HG03060 (cell line): ENCODE results near the gene CATSPER3.

ENCODE experiments used
- ATAC-seq: cut with Tn5 transposase; IDR thresholded peaks from one replicate; pipeline ENCODE4 v1.9.1; 2021; ENCODE audit warnings: low read depth, moderate number of reproducible peaks; ENCODE audit not compliant: unreplicated experiment

The CATSPER3 gene

DNA sequence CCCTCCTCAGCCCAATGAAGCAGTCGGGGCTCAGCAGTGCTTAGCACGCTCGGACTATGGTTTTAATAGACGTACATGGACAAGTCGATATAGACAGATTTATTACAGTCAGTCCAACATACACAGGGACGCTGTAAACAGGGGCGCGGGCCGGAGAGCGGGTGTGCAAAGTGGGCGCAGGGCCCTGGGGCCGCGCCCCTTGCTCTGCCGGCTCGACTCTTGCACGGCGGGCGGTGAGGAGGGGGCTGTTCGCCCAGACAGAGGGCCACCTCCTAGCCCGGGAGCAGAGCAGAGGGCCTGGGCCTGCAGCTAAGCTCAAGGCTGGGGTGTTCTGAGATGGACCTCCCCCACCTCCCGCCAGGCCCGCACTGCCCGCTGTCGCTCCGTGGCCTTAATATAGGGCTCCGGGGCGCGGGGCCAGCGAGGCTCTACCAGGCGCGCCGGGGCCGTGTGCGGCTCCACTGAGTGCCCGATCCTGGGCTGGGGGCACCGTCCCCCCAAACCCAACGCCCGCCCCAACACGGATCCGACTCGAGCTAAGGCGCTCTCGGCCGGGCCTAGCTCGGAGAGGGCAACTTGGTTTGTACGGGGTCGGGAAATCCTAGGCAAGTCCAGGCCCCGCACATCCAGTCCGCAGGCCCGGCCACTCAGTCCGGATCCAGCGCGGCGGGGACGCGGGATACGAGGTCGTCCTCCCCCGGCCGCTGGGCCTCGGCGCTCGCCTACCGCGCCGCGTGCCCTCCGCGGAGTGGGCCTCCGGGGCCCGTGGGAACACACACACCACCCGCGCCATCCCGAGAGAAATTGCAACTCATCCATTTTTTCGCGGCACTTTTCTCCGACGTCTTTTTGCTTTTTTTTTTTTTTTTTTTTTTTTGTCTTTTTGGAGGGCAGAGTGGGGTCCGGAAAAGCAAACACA lies 60.2 kb downstream of the CATSPER3 start:
- no peak for ATAC-seq

GRCh38 chr5:135028791-135029476 lies 61.2 kb downstream of the CATSPER3 start:
- ATAC-seq, result no peak

DNA sequence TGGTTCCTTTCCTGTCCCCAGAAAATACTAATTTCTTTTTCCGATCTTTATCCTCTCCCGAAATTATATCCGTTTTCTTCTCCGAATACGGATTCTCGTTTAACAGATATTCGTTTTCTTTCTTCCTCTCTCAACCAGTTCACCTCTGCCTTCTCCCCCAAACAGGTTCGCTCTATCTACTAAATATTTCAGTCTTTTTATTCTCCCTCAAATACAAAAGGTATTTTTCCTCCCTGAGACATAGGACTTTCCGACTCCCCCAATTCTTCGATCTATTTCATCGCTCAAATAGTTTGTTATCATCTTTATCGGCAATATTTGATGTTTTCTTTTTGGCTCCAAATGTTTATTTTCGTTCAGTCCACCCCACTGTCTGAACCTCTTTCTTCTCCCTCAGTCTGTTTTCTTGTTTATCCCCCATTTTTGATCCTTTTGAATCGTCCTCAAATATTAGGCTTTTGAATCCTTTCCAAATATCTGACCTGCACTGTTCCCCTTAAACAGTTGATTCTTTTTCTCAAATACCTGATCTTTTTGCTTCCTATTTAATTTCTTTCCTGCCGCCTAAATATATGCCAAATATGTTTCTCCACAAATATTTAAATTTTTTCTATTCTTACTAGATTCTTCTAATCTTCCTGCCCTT lies 61.9 kb downstream of the CATSPER3 start:
- no peak for ATAC-seq

DNA sequence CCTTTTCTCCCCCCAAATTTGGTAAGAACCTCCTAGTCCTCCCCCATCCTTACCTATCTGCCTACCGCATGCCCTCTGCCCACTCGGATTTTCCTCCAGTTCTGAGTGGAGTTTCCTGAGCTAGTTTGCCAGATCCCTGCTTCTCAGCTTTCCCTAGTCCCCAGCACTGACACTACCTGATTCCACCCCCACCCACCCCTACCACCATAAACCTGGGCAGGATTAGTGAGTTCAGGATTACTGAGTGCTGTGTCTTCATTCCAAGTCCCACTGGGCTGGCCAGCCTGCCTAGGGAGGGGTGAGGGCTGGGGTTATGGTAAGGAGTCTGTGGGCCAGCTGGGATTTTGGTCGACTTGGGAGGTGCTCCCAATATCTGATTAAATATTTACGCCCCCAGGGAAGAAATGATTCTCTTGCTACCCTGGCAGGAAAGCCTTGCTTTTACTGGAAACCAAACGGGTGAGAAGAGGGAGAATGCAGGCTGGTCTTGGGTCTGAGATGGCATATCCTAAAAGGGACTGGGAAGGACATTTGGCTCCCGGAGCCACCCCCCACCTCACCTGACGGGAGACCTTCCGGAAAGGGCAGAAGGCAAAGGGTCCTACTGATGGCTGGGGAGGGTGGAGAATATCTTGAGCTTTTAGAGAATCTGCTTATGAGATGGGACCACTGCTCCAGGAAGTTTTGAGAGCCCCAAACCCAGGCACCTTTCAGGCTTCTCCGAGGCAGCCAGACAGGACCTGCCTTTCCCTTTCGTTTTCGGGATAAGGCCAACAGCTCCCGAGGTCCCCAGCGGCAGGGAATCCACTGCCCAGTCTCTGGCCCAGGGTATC lies 62.6 kb downstream of the CATSPER3 start:
- ATAC-seq, result no peak

DNA sequence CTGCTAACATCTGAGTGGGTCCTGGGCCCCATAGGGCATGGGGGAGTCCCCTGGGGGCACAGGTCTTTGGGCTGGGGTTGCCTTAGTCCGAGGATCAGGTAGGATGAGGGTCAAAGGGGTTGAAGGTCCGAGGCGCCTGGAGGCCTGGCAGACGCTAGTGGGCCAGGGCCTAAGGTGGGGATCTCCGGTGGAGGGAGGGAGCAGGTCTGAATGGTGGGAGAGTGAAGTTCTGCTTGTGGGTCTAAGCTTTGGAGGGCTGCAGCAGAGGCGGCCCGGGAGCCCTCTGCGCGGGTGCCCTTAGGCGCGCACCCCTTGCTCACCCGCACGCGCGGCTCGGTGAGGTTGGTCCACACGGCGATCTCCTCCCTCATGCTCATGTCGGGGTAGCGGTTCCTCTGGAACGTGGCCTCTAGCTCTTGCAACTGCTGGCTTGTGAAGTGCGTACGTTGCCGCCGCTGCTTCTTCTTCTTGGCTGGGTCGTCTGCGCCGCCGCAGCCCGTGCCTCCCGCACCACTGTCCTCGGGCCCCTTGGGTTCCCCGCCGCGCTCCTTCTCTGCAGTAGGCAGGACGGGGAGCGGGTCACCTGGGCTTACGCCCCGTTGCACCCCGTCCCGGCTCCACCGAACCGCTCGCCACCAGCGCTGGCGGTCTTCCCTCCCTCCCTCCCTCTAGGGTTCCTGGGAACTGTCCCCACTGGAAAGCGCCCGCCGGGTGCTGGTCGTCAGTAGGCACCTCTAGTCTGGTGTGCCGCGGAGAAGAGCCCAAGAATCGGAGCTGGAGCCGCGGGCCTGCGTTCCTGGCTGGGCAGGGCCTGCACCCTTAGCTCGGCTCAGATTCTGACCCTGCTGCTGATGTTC lies 63.5 kb downstream of the CATSPER3 start:
- no peak for ATAC-seq

GRCh38 chr5:135031813-135032694 lies 64.3 kb downstream of the CATSPER3 start:
- no peak for ATAC-seq

DNA sequence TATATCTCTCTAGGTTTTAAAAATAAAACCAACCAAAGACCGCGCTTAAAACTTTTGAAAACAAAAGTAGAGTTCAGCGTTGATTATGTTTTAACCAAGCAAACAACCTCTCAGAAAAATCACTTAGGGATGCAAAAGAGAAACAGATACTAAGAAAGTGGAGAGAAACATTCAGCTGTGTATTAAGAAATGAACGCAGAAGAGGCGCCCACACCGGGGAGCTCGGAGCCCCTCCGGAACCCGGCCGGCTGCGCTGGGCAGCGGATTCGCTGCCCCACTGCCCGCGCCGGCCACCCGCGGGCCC lies 64.9 kb downstream of the CATSPER3 start:
- ATAC-seq, result no peak

- no peak for ATAC-seq
Measured at GRCh38 chr5:135032999-135033861, 65.5 kb downstream of the CATSPER3 start.

GRCh38 chr5:135033901-135034235 lies 66.2 kb downstream of the CATSPER3 start, which contains the start of gene PITX1:
TSS of gene PITX1 (minus strand) at chr5:135034228. CDS start at chr5:135033881, 347 bp downstream.
- ATAC-seq, result no peak

GRCh38 chr5:135034236-135034962 lies 66.7 kb downstream of the CATSPER3 start:
- no peak for ATAC-seq

DNA sequence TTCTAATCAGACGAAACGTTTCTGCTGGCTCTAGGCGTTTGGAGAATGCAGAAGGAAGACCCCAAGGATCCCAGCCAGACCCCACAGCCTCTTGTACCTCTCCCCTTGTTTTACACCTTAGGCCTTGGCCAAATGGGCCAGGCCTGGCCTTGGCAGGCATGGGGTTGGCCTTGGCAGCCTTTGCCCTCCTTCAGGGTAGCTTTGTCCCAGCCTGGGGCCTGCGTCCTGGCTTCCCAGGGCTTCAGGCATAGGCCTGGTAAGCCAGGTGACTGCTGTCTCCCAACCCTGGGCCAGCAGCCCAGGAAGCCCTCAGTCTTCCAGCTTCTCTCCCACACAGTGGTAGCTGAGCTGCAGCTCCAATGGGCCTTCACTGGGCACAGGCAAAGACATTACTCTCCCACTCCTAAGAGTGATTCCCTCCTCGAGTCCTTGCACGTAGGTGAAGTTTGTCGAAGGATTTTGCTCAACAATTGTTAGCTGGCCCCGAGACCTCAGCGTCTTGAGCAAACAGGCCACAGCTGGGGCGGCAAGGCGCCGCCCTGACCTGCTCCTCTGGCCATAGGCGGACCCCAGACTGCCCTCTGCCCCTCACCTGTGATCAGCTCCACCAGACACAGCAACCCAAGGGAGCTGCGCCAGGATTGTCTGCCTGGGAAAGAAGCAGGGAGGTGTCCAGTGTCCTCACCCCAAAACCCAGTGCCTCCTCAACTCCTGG lies 67.4 kb downstream of the CATSPER3 start:
- ATAC-seq, result no peak

DNA sequence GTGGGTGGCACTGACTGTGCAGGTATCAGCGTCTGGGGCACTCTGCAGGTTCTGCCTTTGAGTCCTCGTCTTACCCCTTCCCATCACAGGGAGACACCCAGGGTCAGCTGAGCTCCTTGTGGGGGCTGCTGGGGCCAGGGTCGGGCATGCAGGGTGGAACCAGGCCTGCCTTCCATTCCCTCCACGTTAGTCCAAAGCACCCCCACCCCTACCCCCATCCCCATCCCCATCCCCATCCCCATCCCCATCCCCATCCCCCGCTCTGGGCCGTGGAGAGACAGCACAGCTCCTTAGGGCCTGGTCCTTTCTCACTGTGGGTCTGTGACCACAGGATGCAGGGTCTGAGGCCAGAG lies 67.9 kb downstream of the CATSPER3 start:
- ATAC-seq, result no peak

- ATAC-seq, result no peak
Measured at GRCh38 chr5:135036405-135036804, 68.7 kb downstream of the CATSPER3 start.

GRCh38 chr5:135037519-135038204 lies 70.0 kb downstream of the CATSPER3 start:
- no peak for ATAC-seq

GRCh38 chr5:135038205-135038812 lies 70.6 kb downstream of the CATSPER3 start:
- ATAC-seq, result no peak

DNA sequence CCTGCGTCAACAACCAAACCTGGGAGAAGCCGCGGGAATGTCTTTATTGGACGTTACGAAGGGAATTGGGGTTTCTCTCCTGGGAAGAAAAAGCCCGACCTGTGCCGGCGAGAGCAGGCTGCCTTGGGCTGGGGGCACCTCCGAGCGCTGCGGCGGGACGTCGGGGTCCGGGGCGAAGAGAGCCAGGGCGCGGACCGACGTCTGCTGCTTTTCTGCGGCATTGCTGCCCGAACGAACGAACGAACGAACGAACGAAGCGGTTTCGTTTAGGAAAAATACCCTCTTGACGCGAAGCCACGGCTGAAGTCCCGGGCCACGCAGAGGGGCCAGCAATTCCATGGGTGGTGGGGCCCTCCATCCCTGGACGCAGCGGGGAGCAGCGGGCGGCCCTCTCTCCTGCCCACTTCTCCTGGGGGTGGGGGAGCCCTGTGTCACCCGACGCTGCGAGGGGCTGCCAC lies 71.1 kb downstream of the CATSPER3 start:
- no peak for ATAC-seq
